GM18909 (cell line): ENCODE measurements around the gene SUSD5.
"Not testable (repeated sequence)": the region's sequence is repeated elsewhere in the genome, so short reads cannot be mapped to it uniquely, and the experiment has no call there.

ENCODE experiments used
- ATAC-seq: cut with Tn5 transposase; IDR thresholded peaks from one replicate; pipeline ENCODE4 v1.9.1; 2021; ENCODE audit warnings: mild to moderate bottlenecking; ENCODE audit not compliant: unreplicated experiment, poor library complexity

The SUSD5 gene

GRCh38 chr3:33201195-33201594 is 17.4 kb downstream of the SUSD5 start:
- no peak for ATAC-seq

GRCh38 chr3:33196538-33196937 is 22.1 kb downstream of the SUSD5 start:
- no peak for ATAC-seq

GRCh38 chr3:33194303-33194702 is 24.3 kb downstream of the SUSD5 start:
- no peak for ATAC-seq

- ATAC-seq: no peak
These were observed 31.3 kb downstream of the SUSD5 start for GRCh38 chr3:33187368-33187634.

- ATAC-seq: no peak
These were observed 31.9 kb downstream of the SUSD5 start for GRCh38 chr3:33186524-33187367.

GRCh38 chr3:33184863-33185262 is 33.7 kb downstream of the SUSD5 start:
- no peak for ATAC-seq

GRCh38 chr3:33181641-33182040 is 37.0 kb downstream of the SUSD5 start:
- ATAC-seq: not testable (repeated sequence)

- no peak for ATAC-seq
These were observed 37.4 kb downstream of the SUSD5 start for GRCh38 chr3:33181229-33181628.

GRCh38 chr3:33179132-33179531 is 39.5 kb downstream of the SUSD5 start:
- ATAC-seq: no peak

- ATAC-seq: no peak
These were observed 43.7 kb downstream of the SUSD5 start for GRCh38 chr3:33174711-33175414.

- no peak for ATAC-seq
These were observed 44.5 kb downstream of the SUSD5 start for GRCh38 chr3:33174095-33174494.

- ATAC-seq: no peak
These were observed 44.9 kb downstream of the SUSD5 start for GRCh38 chr3:33173672-33174071.

- ATAC-seq: no peak
These were observed 45.5 kb downstream of the SUSD5 start for GRCh38 chr3:33173103-33173502.

GRCh38 chr3:33171580-33171979 is 47.0 kb downstream of the SUSD5 start:
- no peak for ATAC-seq

GRCh38 chr3:33170531-33170930 is 48.1 kb downstream of the SUSD5 start:
- ATAC-seq: no peak

GRCh38 chr3:33167716-33168336 is 50.8 kb downstream of the SUSD5 start:
- no peak for ATAC-seq

- ATAC-seq: no peak
These were observed 51.3 kb downstream of the SUSD5 start for GRCh38 chr3:33167284-33167683.

GRCh38 chr3:33166095-33166494 is 52.5 kb downstream of the SUSD5 start:
- no peak for ATAC-seq

- no peak for ATAC-seq
These were observed 53.2 kb downstream of the SUSD5 start for GRCh38 chr3:33165372-33165771.

- ATAC-seq: not testable (repeated sequence)
These were observed 56.0 kb downstream of the SUSD5 start for GRCh38 chr3:33162621-33163020.

GRCh38 chr3:33159981-33160380 is 58.6 kb downstream of the SUSD5 start:
- ATAC-seq: no peak
